Kidney (tissue), 14 donors: ENCODE results near the gene TFCP2L1. TPM values are rescaled to one million over a fixed set of nuclear protein-coding genes. Genes with fewer than 3 reads are reported as not detected.
"Not testable (repeated sequence)": the region's sequence is repeated elsewhere in the genome, so short reads cannot be mapped to it uniquely, and the experiment has no call there.

ENCODE experiments used
- DNase-seq, 5 donors: peaks; one replicate each; pipeline ENCODE4 v3.0.0-alpha.2; 2013 to 2020
- FAIRE-seq: peaks from 2 replicates; lab custom pipeline; 2012; peaks lifted over from hg19 to GRCh38; lab: Jason Lieb, UNC
- H3K27ac ChIP-seq, 2 donors: one replicate each; pipeline ENCODE4 v1.7.0; 2013; ENCODE audit warnings: low read depth in 2 of 2, low read length in 2 of 2, inconsistent platforms in 1 of 2
- H3K27me3 ChIP-seq: one replicate; pipeline ENCODE4 v1.7.1; 2013; ENCODE audit warnings: low read length, inconsistent platforms; ENCODE audit not compliant: control insufficient read depth, insufficient read depth
- H3K36me3 ChIP-seq, 3 donors: one replicate each; pipeline versions ENCODE4 v1.7.0 to v1.7.1; 2013; ENCODE audit warnings: low read length in 3 of 3, control low read depth in 1 of 3, inconsistent platforms in 1 of 3; ENCODE audit not compliant: insufficient read depth in 3 of 3, control insufficient read depth in 2 of 3
- H3K4me1 ChIP-seq, 3 donors: one replicate each; pipeline versions ENCODE4 v1.7.0 to v1.7.1; 2013; ENCODE audit warnings: low read length in 3 of 3, inconsistent platforms in 1 of 3, low read depth in 1 of 3; ENCODE audit not compliant: control insufficient read depth in 2 of 3, insufficient read depth in 2 of 3
- H3K4me3 ChIP-seq, 3 donors: one replicate each; pipeline versions ENCODE4 v1.7.0 to v1.8.1; 2013; ENCODE audit warnings: low read length in 3 of 3, control low read depth in 1 of 3, inconsistent platforms in 1 of 3
- H3K9ac ChIP-seq, 3 donors: one replicate each; pipeline versions ENCODE4 v1.7.0 to v1.7.1; 2013; ENCODE audit warnings: low read length in 3 of 3, control low read depth in 1 of 3, inconsistent platforms in 1 of 3
- H3K9me3 ChIP-seq, 3 donors: one replicate each; pipeline versions ENCODE4 v1.7.0 to v1.7.1; 2013; ENCODE audit warnings: low read length in 3 of 3, control low read depth in 1 of 3, inconsistent platforms in 1 of 3; ENCODE audit not compliant: control insufficient read depth in 2 of 3, insufficient read depth in 1 of 3
- CTCF ChIP-seq: IDR thresholded peaks from 3 replicates; pipeline ENCODE4 v1.5.1; 2012; ENCODE audit warnings: mild to moderate bottlenecking, moderate library complexity, borderline replicate concordance; ENCODE audit not compliant: insufficient read depth; ENCODE audit errors: extremely low read depth
- intact Hi-C: fragments of 100-400 bp; cut with DNase I; formaldehyde crosslinking; loops from one replicate; pipeline ENCODE4 v1.11.1; 2022
- polyA plus RNA-seq: library from polyadenylated mRNA; stranded (reverse); fragments of 350-450 nt; fragmentation: Illumina TruSeq; extraction: RNeasy Lipid Tissue Mini Kit (QIAGEN cat#74804); gene quantifications from one replicate; pipeline ENCODE4 v1.2.3, GENCODE V29; 2014; ENCODE audit warnings: low read depth, low replicate concordance; ENCODE audit not compliant: insufficient read depth
- total RNA-seq: library from RNA; stranded (reverse); fragmentation: NEBNext Ultra II Directional; extraction: Animal tissue kit (Norgen Biotek cat#: 25700); gene quantifications from one replicate; pipeline ENCODE4 v1.2.1, GENCODE V29; 2021
- donor health status: control.
- donor health status: control.
- donor health status: control.
- donor health status: control.
- donor health status: control.
- donor health status: DM: yes; HTN: yes; CAD: no.
- donor health status: Normal renal cell carcinoma (clear cell type).

The TFCP2L1 gene
- total and polyA plus RNA-seq, 2 donors from 2014 or later, result 44.4 to 172 TPM

GRCh38 chr2:121298476-121298875 lies 13.5 kb upstream of the TFCP2L1 start:
- Histone ChIP-seq H3K9me3 (no peaks in the 10 kb centered on the region), H3K4me3 (no peak overlapping the region), H3K36me3 (no peaks in the 10 kb centered on the region), H3K27ac (no peak overlapping the region), H3K4me1 (no peaks in the 10 kb centered on the region), H3K27me3 (no peaks in the 10 kb centered on the region), H3K9ac (no peak overlapping the region)
- no peak for TF ChIP-seq CTCF
- DNase-seq, result no peak
- no peak for FAIRE-seq
- intact Hi-C loops, result no loop called here

- H3K4me3 ChIP-seq, DNase-seq, H3K4me1 ChIP-seq, H3K9ac ChIP-seq, H3K27me3 ChIP-seq, FAIRE-seq, H3K36me3 ChIP-seq, H3K9me3 ChIP-seq, H3K27ac ChIP-seq, intact Hi-C loops: not testable (repeated sequence)
Observed at GRCh38 chr2:121297866-121298265, 12.9 kb upstream of the TFCP2L1 start.

- Histone ChIP-seq H3K36me3 (no peaks in the 10 kb centered on the region), H3K27me3 (no peaks in the 10 kb centered on the region), H3K9ac (no peak overlapping the region), H3K4me1 (no peaks in the 10 kb centered on the region), H3K27ac (no peak overlapping the region), H3K9me3 (no peaks in the 10 kb centered on the region), H3K4me3 (no peak overlapping the region)
- DNase-seq (peak in 3 of 5 donors; percentile 30 to 60 (median 56)), FAIRE-seq (no peak)
- TF ChIP-seq CTCF, result peak; percentile 59
- intact Hi-C loops, result no loop called here
Observed at GRCh38 chr2:121297217-121297830, 12.3 kb upstream of the TFCP2L1 start.

GRCh38 chr2:121295911-121296650 lies 11.1 kb upstream of the TFCP2L1 start:
- no peaks in the 10 kb centered on the region for H3K4me1 ChIP-seq
- H3K27ac ChIP-seq, result no peak overlapping the region
- FAIRE-seq (no peak), DNase-seq (no peak)
- no peak for TF ChIP-seq CTCF
- no peak overlapping the region for H3K4me3 ChIP-seq
- H3K36me3 ChIP-seq, result no peaks in the 10 kb centered on the region
- intact Hi-C loops, result no loop called here
- no peaks in the 10 kb centered on the region for H3K27me3 ChIP-seq
- no peaks in the 10 kb centered on the region for H3K9me3 ChIP-seq
- H3K9ac ChIP-seq, result no peak overlapping the region
